ENCODE data around the gene DNAJC1. TPM values are rescaled to one million over a fixed set of nuclear protein-coding genes. Genes with fewer than 3 reads are reported as not detected.

Gene DNAJC1
- polyA plus RNA-seq, 1 donor (not counting 4 experiments of a cell fraction or from before 2014, with no cell fraction given) = 24.8 TPM

- Histone ChIP-seq H3K27ac (ENCODE audit: control insufficient read depth, insufficient read depth, low read length) (no peak overlapping the region), H3K79me2 (ENCODE audit: control insufficient read depth, insufficient read depth, low read length) (no peaks in the 10 kb centered on the region), H3K9me3 (ENCODE audit: control insufficient read depth, low read depth, low read length) (no peaks in the 10 kb centered on the region), H3K4me2 (ENCODE audit: control insufficient read depth, extremely low read depth, insufficient read depth, low read depth, low read length) (no peak overlapping the region), H3K9ac (ENCODE audit: control insufficient read depth, extremely low read depth, insufficient read depth, low read length) (no peak overlapping the region), H3K4me1 (ENCODE audit: control insufficient read depth, extremely low read depth, insufficient read depth, low read length) (no peaks in the 10 kb centered on the region), H3K9me1 (ENCODE audit: control insufficient read depth, extremely low read depth, insufficient read depth, low read length) (no peaks in the 10 kb centered on the region), H3K36me3 (ENCODE audit: control insufficient read depth in 2 of 2, extremely low read depth in 1 of 2, insufficient read depth in 2 of 2, low read length in 2 of 2) (peaks cover 0 to 2% of the 10 kb centered on the region in 2 experiments), H3K4me3 (ENCODE audit: control insufficient read depth in 2 of 3, extremely low read depth in 1 of 3, insufficient read depth in 2 of 3, low read depth in 1 of 3, low read length in 3 of 3) (no peak overlapping the region), H2AFZ (ENCODE audit: control insufficient read depth, low read length) (no peak overlapping the region), H3K27me3 (ENCODE audit: control insufficient read depth, extremely low read depth, insufficient read depth, low read length) (no peaks in the 10 kb centered on the region), H4K20me1 (ENCODE audit: control insufficient read depth, extremely low read depth, insufficient read depth, low read length) (no peaks in the 10 kb centered on the region)
- no peak for TF ChIP-seq EZH2 (IDR thresholded peaks at IDR 0.05; ENCODE audit: low read length)
- no peak for TF ChIP-seq CTCF (optimal IDR thresholded peaks at IDR 0.05 in 1 of 3, IDR thresholded peaks at IDR 0.05 in 1 of 3, conservative IDR thresholded peaks at IDR 0.05 in 1 of 3; ENCODE audit: extremely low read depth in 1 of 3, insufficient read depth in 2 of 3, low read length in 3 of 3)
- dilution Hi-C loops (cut with MboI; ENCODE audit: extremely low pct_ligation_motif_present, low sequenced_read_pairs) = no loop called here
- DNase-seq (ENCODE audit: low read depth, low spot score) (no peak), FAIRE-seq (no peak)
These were observed 108.7 kb downstream of the DNAJC1 start for GRCh38 chr10:21894648-21895342.

- dilution Hi-C loops (cut with MboI; ENCODE audit: extremely low pct_ligation_motif_present, low sequenced_read_pairs) = no loop called here
- H2AFZ ChIP-seq (ENCODE audit: control insufficient read depth, low read length) = no peak overlapping the region
- H3K4me2 ChIP-seq (ENCODE audit: control insufficient read depth, extremely low read depth, insufficient read depth, low read depth, low read length) = no peak overlapping the region
- H3K4me3 ChIP-seq (ENCODE audit: control insufficient read depth in 2 of 3, extremely low read depth in 1 of 3, insufficient read depth in 2 of 3, low read depth in 1 of 3, low read length in 3 of 3) = no peak overlapping the region
- no peaks in the 10 kb centered on the region for H3K4me1 ChIP-seq (ENCODE audit: control insufficient read depth, extremely low read depth, insufficient read depth, low read length)
- no peak for DNase-seq (ENCODE audit: low read depth, low spot score)
- H3K36me3 ChIP-seq (ENCODE audit: control insufficient read depth in 2 of 2, extremely low read depth in 1 of 2, insufficient read depth in 2 of 2, low read length in 2 of 2) = peaks cover 0 to 2% of the 10 kb centered on the region in 2 experiments
- no peaks in the 10 kb centered on the region for H3K79me2 ChIP-seq (ENCODE audit: control insufficient read depth, insufficient read depth, low read length)
- no peak for TF ChIP-seq EZH2 (IDR thresholded peaks at IDR 0.05; ENCODE audit: low read length)
- TF ChIP-seq CTCF (optimal IDR thresholded peaks at IDR 0.05 in 1 of 3, IDR thresholded peaks at IDR 0.05 in 1 of 3, conservative IDR thresholded peaks at IDR 0.05 in 1 of 3; ENCODE audit: extremely low read depth in 1 of 3, insufficient read depth in 2 of 3, low read length in 3 of 3) = no peak
- H3K9ac ChIP-seq (ENCODE audit: control insufficient read depth, extremely low read depth, insufficient read depth, low read length) = no peak overlapping the region
- FAIRE-seq = no peak
- no peaks in the 10 kb centered on the region for H4K20me1 ChIP-seq (ENCODE audit: control insufficient read depth, extremely low read depth, insufficient read depth, low read length)
- no peaks in the 10 kb centered on the region for H3K9me1 ChIP-seq (ENCODE audit: control insufficient read depth, extremely low read depth, insufficient read depth, low read length)
- H3K9me3 ChIP-seq (ENCODE audit: control insufficient read depth, low read depth, low read length) = no peaks in the 10 kb centered on the region
- H3K27me3 ChIP-seq (ENCODE audit: control insufficient read depth, extremely low read depth, insufficient read depth, low read length) = no peaks in the 10 kb centered on the region
- no peak overlapping the region for H3K27ac ChIP-seq (ENCODE audit: control insufficient read depth, insufficient read depth, low read length)
These were observed 112.1 kb downstream of the DNAJC1 start for GRCh38 chr10:21891439-21891838.
